Measurements from ENCODE around the gene DDX56.

DDX56 gene

DNA sequence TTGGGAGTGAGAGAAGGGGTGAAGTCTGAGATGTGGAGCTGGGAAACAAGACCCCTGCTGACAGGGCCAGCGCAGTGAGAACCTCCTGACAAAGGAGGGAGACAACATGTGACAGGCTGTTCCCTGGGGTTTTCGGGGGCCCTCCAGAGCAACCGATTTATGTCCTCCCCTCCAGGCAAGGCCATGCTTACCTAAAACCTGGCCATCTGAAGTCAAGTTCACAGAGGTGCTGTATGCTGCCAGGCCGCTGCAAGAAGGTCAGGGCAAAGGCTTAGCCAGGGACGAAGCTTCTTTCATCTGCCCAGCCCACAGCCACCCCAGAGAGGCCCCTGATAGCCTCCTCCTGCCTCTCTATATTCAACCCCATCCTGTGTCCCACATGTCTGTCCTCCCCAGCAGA lies 53.1 kb downstream of the DDX56 start:
- TF ChIP-seq, protein P1, sequence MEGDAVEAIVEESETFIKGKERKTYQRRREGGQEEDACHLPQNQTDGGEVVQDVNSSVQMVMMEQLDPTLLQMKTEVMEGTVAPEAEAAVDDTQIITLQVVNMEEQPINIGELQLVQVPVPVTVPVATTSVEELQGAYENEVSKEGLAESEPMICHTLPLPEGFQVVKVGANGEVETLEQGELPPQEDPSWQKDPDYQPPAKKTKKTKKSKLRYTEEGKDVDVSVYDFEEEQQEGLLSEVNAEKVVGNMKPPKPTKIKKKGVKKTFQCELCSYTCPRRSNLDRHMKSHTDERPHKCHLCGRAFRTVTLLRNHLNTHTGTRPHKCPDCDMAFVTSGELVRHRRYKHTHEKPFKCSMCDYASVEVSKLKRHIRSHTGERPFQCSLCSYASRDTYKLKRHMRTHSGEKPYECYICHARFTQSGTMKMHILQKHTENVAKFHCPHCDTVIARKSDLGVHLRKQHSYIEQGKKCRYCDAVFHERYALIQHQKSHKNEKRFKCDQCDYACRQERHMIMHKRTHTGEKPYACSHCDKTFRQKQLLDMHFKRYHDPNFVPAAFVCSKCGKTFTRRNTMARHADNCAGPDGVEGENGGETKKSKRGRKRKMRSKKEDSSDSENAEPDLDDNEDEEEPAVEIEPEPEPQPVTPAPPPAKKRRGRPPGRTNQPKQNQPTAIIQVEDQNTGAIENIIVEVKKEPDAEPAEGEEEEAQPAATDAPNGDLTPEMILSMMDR (IDR thresholded peaks at IDR 0.05; ENCODE audit: low read depth, low read length): no peak
- H3K4me3 ChIP-seq (ENCODE audit: low read depth, low read length): no peak overlapping the region

DNA sequence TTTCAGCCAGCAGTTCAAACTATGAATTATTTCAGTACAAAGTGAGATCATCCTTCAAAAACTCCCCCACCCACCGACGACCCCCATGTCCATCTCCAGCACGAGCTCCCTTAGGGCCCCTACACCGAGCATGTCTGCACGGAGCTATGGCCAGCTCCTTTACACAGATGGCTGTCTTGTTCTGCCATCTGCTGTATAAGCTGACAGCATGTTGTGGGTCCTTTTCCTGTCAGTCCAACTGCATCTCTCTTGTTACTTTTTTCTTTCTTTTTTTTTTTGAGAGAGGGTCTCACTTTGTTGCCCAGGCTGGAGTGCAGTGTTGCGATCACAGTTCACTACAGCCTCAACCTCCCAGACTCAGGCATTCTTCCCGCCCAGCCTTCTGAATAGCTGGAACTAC lies 54.2 kb downstream of the DDX56 start:
- TF ChIP-seq, protein P1 (IDR thresholded peaks at IDR 0.05; ENCODE audit: low read depth, low read length): no peak
- no peak overlapping the region for H3K4me3 ChIP-seq (ENCODE audit: low read depth, low read length)

DNA sequence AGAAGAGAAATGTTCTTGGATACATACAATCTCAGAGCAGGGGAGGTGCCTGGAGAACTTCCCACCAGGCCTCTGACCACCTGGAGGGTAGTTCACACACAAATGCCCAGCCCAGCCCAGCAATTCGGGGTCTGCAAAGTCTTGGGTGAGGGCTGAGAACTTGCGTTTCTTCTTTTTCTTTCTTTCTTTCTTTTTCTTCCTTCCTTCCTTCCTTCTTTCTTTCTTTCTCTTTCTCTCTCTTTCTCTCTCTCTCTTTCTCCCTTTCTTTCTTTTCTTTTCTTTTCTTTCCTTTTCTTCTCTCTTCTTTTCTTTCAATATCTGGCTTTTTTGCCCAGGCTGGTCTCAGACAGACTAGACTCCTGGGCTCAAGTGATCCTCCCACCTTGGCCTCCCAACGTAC lies 54.9 kb downstream of the DDX56 start:
- TF ChIP-seq, protein P1 (IDR thresholded peaks at IDR 0.05; ENCODE audit: low read depth, low read length): no peak
- H3K4me3 ChIP-seq (ENCODE audit: low read depth, low read length): no peak overlapping the region

DNA sequence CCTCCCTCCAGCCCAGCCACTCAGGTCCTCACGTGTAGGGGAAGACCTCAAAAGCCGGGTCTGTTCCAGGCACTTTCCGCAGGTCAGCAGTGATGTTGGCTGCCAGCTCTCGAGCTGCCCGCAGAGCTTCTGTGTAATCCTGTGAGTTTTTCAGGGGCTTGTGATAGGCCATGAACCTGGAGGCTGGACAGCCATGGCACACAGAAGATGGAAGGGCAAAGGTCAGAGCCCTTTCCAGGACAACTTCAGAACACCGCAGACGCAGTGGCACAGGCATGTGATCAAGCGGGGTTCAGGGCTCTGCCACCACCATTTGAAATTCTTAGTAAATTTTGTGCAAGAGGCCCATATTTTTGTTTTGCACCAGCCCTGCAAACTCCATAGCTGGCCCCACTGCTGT lies 56.5 kb downstream of the DDX56 start:
- no peak overlapping the region for H3K4me3 ChIP-seq (ENCODE audit: low read depth, low read length)
- TF ChIP-seq, protein P1 (IDR thresholded peaks at IDR 0.05; ENCODE audit: low read depth, low read length): no peak

Measured in WI38 (cell line).